ENCODE data around the gene NR2F6.

The NR2F6 gene

DNA sequence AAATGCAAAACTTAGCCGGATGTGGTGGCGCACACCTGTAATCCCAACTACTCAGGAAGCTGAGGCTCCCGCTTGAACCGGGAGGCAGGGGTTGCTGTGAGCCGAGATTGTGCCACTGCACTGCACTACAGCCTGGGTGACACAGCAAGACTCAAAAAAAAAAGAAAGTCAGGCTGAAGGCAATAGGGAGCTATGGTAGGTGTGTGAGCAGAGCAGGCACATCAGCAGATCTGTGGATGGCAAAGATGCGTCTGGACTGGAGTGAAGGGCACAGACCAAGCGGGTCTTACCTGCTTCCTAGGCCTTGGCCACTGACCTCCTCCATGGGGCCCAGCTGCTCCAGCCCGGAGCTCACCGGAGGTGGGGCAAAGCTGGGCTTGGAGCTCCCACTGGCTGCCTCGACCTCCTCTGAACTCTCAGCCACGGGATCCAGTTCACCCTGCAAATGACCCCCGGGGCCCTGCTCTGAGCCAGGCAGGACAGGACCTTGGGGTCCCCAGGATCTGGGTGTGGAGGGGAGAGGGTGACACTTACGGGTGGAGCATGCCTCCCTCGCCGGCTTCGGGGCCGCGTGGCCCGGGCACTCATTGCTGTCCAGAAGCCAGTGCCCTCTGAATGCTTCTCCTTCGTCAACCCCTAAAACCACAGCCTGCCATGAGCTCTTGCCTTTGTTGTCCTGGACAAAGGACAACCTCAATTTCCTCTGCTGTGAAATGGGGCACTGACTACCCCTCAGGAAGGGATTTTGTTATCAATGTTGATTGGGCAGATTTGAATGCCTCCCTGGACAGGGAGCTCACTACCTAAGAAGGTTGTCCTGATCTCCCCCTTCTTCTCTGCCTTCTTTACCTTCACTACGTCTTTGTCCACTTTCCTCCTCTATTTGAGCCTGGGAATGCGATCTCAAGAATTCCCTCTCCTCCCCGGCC lies 18.3 kb upstream of the NR2F6 start:
- no peak for DNase-seq

DNA sequence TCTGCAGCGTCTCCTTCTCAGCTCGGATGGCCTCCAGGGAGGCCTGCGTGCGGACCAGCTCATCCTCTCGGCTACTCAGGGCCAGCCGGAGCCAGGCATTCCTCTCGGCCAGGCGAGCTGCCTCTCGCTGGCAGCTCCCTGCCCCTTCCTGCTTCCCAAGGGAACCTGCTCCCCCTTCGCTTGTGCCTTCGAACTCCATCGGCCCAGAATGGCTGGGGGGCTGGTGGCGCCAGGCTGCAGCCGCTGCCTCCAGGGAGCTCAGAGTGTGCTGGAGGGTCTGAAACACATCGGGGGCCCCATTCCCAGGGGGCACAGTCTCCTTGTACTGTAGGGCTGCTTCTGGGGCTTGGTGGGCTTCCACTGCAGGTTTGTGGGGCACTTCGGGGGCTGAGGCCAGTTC lies 16.8 kb upstream of the NR2F6 start:
- no peak for DNase-seq

DNA sequence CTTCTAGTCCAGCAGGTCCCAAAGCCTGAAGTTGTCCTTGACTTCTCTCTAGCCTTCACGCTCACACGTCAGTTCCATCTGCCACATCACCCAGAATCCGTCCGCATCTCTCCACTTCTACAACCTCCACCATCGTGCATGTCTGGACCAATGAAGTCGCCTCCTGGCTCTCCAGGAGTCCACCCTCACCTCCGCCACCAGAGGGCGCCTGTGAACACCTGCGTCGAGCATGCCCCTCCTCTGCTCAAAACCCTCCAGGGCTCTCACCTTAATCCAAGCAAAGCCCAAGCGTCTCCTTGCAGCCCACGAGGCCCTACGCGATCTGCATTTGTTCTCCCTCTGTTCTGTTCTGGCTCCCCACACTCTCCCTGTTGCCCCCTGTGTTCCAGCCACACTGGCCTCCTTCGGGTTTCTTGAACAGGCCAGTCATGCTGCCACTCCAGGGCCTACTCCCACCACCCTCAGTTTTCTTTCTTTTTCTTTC lies 15.2 kb upstream of the NR2F6 start:
- peak; percentile 75 for DNase-seq

DNA sequence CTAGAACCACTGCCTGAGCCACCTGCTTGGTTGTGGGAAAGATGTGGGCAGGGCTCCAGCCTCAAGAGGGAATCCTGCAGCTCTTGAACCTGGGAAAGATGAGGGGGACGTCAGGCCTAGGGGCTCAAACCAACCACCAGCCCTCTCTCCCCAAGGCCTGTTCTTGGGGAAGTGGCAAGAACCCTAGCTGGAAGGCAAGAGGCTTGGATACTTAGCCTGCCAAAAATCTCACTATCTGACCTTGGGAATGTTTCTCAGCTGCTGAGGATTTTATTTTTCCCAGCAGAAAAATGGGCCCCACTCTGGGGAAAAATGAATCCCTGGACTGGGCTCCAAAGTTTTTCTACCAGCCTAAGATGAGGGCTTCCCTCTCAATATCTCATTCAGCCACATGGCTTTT lies 14.2 kb upstream of the NR2F6 start:
- no peak for DNase-seq

DNA sequence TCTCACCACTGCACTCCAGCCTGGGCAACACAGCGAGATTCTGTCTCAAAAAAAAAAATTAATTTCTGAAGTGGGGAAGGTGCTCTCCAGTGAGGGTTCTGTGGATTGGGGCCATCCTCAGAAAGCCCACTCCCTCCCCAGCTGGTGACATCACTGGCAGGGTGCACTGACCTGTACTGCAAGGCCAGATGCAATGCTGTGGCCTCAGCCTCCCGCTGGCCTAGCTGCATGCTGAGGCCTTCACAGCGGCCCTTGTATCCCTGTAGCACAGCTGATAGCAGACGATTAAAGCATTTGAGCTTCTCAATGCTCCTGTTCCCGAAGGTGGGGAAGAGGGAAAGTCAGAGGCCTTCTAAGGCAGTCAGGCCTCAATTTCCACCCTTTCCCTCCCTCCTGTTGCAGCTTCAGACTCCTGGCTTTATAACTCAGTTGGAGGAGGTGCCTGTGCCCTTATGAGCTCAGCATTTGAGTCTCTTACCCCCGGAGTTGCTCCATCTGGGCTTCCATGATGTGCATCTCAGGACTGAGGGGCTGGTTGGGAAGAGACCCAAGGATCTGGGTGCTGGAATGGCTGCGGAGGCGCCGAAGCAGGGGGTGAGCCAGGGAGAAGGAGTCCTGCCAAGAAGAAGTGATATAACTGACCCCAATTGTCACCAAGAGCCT lies 13.5 kb upstream of the NR2F6 start:
- DNase-seq: no peak

DNA sequence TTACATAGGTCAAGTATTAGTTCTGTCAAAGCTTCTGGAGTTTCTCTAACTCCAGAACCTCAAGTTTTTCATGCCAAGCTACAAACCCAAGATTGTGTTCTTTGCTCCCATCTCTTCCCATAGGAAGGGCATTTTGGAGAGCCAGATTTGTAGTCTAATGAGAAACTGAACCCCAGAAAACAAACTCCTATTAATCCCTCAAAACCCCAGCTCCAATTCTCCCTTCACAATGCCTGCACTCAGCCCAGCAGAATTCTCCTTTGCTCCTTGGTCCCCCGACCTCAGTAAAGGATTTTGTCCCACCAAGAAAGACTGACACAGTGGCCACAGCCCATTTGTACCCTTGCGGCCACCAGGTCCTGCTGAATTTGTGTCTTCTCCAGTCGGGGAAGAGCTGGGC lies 10.4 kb upstream of the NR2F6 start:
- DNase-seq: no peak

DNA sequence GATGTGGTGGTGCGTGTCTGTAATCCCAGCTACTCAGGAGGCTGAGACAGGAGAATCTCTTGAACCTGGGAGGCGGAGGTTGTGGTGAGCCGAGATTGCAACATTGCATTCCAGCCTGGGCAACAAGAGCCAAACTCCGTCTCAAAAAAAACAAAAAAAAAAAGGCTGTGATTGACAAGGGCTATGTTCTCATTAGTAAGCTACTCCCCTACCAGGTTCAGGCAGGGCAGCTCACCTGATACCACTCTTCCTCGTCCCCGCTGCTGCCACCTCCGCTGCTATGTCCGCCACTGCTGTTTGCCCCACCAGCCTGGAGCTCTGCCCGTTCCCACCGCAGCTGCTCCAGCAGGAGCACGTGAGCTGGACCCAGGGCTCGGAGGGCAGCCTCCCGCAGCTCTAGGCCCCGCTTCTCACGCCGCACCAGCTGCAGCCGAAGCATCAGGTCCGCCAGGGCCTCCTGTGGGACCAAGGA lies 9.5 kb upstream of the NR2F6 start:
- DNase-seq: no peak

DNA sequence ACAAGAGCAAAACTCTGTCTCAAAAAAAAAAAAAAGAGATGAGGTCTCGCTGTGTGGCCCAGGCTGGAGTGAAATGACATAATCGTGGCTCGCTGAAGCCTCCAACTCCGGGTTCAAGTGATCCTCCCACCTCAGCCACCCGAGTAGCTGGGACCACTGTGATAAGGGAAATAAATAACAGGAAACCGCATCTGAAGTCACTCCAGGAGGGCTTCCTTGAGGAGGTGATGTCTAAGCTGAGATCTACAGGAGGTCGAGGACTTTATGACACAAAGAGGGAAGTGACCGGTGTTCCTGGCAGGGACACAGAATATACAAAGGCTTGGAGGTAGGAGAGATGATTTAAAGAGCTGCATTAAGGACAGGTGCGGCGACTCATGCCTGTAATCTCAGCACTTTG lies 8.9 kb upstream of the NR2F6 start:
- no peak for DNase-seq

DNA sequence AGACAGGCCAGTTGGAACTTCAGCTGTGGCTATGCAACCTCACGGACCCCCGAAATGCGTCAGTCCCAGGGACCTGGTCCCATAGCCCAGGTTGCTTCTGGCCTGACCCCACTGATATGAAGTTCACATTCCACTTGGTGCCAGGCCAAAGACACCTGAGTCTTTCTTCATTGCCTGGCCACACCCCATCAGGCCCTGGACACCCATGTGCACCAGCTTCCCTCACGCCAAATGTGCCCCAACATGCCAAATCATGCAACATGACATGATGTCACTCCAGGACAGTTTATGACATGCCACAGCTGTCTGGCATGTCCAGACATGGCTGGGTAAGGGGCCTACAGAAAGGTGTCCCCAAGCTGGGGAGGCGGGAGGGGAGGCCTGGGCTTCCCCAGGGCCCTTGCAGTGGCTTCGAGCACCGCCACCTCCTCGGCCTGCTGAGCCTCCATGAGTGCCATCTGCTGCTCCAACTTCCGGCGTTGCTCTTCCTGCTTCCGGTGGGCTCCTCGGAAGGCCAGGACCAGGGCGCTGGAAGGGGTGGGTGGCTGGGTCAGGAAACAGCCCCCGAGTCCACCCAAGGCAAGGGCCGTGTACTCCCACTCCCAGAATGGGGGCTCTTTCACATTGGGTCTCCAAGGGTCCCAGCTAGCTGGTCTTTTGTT lies 4.3 kb upstream of the NR2F6 start:
- no peak for DNase-seq

DNA sequence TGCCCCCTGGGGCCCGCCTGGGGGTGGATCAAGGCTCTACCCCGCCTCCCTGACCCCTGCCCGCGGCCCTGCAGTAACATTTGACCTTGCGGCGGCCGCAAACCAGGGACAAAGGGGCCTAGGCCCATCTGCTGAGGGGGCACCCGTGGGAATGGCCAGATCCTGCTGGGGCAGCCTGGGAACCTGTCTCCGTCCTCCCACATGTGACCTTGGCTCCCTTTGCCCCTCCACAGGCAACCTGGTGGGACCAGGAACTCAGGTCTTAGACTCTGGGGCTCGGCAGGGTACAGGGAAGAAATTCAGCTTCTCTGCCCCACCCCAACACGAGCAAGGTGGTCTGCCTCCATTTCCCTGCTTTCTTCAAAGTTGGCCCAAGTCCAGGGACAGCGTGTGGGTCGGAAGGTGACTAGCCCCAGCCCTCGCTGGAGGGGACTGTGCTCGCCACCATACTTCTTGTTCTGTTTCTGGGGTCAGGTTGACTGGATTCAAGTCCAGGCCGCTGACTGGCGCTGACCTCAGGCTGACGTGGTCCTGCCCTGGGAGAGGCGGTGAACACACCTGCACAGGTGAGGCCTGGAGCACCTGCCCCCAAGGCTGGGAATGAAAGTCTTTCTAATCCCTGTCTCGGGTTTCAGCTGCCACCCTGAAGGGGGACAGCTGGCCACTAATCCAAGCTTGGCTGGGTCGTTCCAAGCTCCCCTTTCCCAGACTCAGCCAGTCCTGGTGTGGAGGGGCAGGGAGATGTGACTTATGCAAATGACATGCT lies 2.5 kb upstream of the NR2F6 start:
- DNase-seq: no peak

DNA sequence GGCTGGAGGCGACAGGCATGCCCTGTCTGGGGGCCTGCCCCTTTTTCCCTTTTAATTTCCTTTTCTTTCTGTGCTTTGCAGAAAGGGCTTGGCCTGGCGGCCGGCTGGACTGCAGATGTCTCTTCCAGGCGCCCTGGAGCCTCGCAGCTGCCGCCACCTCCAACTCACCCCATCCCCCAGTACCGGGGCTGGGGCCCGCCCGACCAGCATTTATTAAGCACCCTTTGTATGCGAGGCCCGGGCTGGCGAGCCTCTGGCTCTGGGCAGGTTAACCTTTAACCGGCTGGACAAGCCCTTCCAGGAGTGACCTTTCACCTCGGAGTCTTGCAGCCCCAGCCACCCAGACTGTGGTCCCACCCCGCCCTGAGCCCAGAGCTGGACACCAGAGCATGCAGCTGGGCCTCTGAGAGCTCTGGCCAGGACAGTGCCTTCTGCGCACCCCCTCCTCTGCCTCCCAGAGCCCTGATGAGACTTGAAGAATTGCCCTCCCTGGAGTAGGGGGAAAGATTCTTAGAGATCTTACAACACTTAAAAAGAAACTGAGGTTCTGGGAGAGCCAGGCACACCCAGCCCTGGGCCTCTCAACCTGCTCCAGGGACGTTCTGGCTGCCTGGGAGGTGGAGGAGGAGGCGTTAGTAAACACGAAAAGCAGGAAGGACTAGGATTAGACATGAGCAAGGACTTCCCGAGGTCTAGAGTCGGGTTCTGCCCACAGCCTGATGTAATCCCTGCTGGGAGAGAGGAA lies 1.1 kb upstream of the NR2F6 start:
- DNase-seq: no peak

DNA sequence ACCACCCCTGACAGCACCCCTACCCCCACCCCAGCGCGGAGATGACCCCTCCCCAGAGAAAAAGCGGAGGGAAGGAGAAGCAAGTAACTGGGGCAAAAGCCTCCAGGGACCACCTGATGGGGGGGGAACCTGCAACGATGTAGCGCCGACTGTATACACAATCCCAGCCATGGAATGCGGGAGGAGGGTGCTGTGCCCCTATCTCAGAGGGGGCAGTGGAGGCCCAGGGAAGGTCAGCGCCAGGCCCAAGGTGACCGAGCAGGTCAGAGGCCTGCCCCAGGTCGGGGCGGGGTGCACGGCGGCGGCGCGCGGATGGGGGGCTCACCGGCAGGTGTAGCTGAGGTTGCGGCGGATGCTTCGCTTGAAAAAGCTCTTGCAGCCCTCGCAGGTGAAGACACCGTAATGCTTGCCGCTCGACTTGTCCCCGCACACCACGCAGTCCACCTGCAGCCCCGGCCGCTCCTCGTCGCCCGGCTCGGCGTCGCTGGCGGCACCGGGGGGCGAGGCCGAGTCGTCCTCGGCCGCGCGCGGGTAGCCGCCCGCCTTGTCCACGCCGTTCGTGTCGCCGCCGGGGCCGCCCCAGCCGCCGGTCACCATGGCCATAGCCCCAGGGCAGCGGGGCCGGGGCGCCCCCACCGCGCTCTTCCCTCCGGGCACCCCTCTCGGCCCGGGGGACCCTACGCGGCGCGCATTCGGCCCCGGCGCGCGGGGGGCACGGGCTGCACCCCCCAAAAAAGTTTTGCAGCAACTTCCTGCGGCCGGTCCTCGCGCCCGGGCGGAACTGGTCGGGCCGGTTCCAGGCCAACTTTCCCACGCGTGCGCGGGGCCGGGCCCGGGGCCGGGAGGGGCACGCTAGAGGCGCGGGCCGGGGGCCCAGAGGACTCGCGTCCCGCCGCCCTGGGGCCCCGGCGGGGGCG lies 843 bp downstream of the NR2F6 start:
- no peak for DNase-seq

DNA sequence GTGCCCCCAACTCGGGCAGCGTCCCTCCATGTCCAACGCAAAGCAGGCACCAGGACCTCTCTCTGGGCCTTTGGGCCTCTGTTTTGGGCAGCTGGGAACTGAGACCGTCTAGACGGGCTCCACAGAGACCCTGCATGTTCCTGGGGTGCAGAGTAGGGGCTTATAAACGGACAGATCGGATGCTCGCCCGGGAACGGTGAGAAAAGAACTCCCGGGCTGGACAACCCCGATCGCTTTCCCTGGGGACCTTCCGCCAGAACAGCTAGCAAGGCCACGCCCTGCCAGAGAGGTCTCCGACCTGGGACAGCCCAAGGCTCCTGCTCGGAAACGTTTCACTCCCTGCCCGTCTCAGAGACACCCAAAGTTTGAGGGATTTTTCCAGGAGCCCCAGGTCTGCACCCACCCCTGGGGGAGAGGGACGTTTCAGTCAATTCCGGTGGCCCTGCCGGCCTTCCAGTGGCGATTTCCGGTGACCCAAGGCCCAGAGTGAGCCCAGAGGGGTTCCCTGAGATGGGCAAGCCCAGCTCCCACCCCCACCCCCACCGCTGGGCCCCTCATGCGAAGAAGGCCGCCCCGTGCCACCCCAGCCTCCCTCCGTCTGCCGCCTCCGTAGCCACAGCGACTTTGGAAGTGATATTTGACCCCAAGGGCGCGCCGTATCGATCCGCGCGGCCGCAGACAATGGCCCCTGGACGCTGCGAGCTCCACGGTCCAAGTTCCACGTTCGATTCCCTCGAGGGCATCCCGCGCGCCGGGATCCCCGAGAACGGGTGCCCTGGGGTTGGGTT lies 1.7 kb downstream of the NR2F6 start:
- DNase-seq: no peak

DNA sequence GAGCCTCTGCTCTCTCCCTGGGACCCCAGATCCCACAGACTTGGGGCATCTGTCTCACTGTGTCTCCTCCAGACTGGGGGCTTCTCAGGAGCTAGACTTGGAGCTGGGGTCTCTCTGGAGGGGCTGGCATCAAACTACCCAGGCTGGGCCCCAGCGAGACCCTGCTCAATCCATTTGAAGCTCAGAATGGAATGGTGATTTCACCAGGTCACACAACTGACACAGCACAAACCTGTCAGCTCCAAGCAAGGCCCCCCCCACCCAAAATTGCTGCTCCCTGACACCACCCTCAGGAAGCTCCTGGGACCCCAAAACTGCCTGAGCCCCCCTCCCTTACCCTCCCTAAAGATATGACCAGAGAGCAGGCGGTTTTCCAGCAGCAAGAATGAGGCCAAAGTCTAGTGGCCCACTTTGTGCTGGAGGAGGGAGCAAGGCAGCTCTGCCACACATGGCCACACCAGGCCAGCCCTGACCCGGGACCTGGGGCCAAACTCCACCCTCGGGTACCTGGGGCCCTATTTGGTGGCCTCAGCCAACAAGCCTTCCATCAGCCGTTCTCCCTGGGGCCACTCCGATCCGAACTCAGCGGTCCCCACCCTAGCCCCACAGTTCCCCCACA lies 2.4 kb downstream of the NR2F6 start:
- DNase-seq: no peak

DNA sequence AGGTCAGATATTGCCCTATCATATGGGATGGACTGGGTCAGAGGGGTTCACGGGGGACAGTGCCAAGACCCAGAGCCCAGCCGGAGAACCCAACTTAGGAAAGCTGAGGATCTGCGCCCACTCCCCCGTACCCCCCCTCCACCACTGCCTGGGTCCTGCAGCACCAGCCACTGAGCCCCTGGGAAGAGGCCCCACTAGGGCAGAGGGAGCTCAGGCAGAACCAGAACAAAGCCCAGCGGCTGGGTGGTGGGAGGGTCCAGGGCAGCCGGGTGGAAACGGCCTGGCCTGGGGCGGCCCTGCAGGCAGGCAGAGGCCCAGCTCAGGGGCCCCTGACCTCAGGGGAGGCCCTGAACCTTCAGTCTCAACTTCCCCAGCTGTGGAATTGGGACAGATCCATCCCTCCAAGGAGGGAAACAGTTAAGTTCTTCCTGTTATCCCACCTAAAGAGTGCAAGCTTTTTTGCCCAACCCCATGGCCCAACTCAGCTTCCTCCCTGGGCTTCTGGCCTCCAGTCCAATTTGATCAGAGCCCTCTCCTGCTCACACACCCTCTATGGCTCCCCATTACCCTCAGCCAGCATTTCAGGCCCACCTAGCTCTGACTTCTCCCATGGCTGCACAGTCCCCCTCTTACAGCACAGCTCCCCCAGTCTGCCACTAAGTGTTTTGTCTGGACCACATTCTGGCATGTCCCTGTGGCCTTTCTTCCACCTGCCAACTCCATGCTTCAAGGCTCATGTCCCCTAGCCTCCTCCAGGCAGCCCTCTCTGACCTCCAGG lies 3.1 kb downstream of the NR2F6 start:
- no peak for DNase-seq

DNA sequence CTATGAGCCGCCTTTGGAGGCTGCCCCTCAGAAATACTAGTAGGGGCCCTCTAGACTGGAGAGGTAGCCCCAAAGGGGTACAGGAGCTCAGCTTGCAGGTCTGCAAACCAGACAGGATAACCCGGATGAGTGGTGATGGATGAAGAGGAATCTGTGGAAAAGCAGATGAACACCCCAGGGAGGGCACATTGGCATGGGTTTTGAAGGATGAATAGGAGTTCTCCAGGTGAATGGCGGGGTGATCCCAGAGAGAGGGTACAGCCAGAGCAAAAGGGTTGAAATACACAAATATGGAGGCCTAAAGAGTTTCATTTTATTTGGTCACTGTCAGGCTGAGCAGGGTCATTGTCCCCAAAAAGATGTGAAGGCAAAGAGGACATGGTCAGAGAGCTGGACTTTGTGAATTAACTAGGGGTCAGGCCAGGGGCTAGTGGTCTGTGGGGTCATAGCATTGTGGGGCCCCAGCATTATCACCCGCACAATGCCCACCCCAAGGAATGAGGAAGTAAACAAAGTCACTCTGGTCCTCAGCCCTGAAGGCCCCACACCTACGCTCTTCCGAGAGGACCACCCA lies 4.8 kb downstream of the NR2F6 start:
- DNase-seq: no peak

DNA sequence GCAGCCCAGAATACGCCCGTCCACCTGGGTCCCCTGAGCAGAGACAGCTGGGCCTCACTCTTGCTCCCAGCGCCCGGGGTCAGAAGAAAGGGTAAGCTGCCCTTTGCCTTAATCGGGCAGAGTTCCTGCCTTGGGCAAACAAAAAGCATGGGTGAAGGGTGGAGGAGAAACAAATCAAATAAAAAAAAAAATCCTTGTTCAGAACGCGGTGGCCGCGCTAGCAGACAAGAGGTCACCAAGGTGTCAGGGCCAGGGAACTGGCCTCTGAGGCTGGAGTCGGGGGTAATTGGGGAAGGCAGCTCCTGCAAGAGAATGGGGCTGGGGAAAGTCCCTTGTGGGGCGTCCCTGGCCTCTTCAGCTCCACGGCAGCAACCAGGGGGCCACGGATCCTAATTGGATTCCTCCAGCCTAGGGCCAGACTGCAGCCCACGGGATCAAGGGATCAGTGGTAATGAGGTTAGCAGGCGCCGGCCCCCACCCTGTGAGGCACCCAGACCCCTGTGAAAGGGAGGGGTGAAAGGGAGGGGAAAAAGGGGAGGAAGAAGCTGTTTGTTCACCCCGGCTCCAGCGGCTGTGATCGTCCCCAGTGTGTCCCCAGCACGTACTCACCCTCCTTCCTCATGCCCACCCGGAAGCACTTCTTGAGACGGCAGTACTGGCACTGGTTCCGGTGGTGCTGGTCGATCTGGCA lies 5.5 kb downstream of the NR2F6 start:
- DNase-seq: no peak

Measured in GDM1 (cell line).